T-helper 1 cell treated with Interleukin-12 subunit alpha and Interleukin-12 subunit beta and Interleukin-4 antibody, amounts not matched to agents 30 ng/mL and 1 ng/mL, for 36 hours (primary cell): ENCODE measurements around the gene ARHGAP22. TPM values are rescaled to one million over a fixed set of nuclear protein-coding genes. Genes with fewer than 3 reads are reported as not detected.

Source experiments
- intact Hi-C: fragments of 100-400 bp; cut with micrococcal nuclease; formaldehyde crosslinking; loops from one replicate; pipeline ENCODE4 v1.15.1; 2024
- total RNA-seq: library from RNA; stranded (reverse); gene quantifications from 2 replicates; pipeline ENCODE4 v1.2.3, GENCODE V29; 2022

Gene ARHGAP22
- total RNA-seq, 1 donor from 2014 or later: not detected

DNA sequence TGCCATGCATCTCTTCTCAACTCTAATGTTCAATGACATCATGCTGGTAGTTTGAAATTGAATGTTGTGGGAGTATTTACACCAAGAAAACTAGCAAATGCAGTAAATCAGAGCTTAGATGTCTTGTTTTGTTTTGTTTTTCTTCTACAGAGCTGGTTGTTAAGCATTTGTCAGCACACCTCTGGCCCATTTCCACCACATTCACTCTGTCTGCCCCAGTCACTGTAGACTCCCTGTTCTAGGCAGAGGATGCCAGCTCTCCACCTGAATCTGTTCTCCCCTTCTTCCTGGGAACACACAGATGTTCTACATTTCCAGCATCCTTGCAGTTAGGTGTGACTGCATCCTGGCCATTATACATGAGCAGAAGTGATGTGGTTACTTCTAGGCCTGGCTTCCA, 4.1 kb upstream of the ARHGAP22 start:
- intact Hi-C loops: loop anchor here (1.0 kb wide), 3 partner anchors 25 to 246 kb away; no protein-coding TSS in a partner anchor

- intact Hi-C loops: loop anchor here (1.0 kb wide), 3 partner anchors 26 to 245 kb away; no protein-coding TSS in a partner anchor
Observed at GRCh38 chr10:48608279-48608681, 3.4 kb upstream of the ARHGAP22 start.

- intact Hi-C loops: loop anchor here (1.0 kb wide), 3 partner anchors 27 to 244 kb away; no protein-coding TSS in a partner anchor
Observed at GRCh38 chr10:48607356-48608278, 2.7 kb upstream of the ARHGAP22 start.

DNA sequence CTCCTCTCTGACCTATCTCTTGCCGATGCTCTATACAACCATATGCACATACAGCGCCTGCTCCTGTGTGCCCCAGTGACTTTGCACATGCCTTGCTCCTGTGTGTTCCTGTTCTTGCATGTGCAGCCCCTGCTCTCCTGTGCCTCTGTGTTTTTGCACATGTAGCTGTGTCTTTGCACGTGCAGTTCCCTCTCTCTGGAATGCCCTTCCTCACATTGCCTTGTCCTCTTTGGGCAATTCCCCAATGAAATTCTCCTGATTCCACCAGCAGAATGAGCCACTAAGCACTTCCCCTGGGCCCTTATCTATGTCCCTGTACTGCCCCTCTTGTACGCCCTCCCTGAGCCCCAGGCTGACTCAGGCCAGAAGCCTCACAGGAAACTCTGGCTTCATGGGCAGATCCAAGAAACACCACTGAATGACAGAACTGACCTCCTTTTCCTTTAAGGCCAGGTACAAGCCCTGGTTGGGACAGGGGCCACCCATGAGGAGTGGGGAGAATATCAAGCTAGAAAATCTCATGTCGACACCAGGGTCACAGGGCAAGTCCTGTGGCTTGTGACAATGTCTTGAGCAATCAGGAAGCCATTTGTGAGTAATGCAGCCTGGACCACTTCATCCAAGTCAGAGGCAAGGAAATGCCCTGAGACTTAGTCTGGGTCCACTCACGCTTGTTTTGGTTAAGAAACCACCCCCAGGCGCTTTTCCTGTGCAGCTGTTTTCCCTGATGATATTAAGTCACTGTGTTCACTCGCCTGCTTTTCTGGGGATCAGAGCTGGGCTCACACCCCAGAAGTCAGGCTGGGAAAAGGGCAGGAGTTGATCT, 1.9 kb upstream of the ARHGAP22 start:
- intact Hi-C loops: no loop called here

DNA sequence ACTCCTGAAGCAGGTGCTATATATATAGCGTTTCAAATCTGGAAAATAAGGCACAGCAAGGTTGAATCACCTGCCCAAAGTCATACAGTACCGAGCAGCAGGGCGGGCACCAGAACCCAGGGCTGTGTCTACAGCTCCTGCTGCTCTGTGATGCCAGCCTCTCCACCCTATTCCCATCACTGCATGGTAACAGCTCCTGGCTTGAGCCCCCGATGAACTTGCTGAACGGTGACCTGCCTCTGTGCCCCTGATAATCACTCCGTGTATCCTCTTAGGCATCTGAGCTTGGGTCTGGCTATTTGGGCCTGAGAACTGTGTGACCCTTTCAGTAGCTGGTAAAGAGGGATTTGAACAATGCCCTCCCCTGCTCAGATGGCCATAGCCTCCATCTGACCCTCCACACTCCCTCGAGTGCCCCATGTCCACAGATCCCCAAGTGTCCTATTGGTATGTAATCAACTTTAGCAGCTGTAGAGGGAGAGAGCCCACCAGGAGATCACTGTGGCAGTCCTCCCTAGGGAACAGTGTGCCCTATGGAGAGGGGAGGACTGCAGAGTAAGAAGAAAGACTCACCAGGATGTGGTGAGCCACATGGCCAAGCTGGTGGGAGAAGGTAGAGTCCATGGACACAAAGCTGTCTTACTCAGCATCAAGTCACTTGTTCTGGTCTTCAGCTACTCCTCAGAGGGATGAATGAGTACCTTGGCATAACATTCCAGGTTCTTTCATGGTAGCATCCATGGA, 1.1 kb upstream of the ARHGAP22 start:
- intact Hi-C loops: no loop called here

GRCh38 chr10:48604039-48604990, 558 bp downstream of the ARHGAP22 start:
- intact Hi-C loops: no loop called here

- intact Hi-C loops: no loop called here
Observed at GRCh38 chr10:48603421-48604038, 1.3 kb downstream of the ARHGAP22 start.

- intact Hi-C loops: no loop called here
Observed at GRCh38 chr10:48602401-48603135, 2.3 kb downstream of the ARHGAP22 start.

DNA sequence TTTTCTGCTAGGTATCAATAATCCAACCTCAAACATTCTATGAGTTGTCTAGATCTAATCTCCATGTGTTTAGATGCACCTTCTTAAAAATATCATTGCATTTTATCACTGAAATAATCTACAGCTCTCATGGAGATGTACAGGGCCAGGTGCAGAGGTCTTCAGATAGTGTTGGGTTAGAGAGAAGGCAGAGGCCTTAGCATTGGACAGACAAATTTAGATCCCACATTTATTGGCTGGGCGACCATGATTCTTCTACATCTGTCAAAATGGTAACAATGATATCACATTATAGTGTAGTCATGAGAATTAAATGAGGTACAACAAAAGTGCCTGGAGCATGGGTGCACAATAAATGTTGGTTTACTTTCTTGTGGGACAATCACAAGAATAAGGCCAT, 3.1 kb downstream of the ARHGAP22 start:
- intact Hi-C loops: no loop called here

DNA sequence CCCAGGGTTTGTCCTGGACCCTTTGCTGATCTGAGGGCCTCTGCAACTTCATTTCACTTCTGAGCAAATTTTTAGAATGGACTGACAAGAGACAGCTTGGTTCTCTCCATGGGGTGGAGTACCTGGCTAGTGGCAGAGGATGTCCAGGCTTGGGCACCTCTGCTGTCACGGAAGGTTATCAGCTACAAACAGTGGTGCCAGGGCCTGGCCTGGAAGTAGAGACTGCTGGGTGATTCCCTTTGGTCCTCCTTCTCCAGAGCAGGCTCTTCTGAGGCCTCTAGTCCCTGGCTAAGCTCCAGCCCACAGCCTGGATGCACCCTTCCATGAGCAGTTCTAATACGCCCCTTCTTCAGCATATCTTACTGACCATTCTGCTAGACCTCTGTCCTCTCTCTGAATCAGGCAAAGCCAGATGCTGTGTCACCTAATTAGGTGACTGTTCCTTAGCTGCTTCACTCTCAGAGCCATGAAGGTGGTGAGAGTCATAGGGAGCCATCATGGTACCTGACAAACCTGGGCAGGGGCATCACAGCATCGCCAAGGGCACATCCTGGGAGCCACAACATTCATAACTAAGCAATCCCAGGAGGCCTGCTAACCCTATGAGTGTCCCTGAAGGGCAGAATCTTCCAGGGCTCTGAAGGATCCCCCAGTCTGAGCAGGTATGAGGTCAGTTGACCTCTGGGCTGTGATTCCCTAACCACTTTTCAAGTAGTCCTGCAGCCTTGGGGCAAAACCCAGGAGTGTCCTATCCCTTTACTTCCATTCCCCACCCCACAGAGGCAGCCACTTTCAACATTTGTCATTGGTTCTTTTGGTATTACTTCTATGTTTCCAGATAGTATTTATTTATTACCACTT, 4.0 kb downstream of the ARHGAP22 start:
- intact Hi-C loops: no loop called here

DNA sequence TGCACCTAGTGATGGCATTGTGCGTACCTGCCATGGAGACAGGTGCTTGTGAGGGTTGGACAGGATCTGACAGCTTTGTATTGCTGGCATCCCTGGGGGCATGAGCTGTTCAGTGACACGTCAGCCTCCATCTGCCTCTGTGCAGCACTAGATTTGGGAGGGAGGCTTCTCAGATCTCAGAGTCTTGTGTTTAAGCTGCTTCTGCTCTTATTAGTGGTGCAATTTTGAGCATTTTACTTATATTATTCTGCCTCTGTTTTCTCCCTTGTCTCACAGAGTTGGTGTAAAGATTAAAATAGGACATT, 5.1 kb downstream of the ARHGAP22 start:
- intact Hi-C loops: no loop called here

DNA sequence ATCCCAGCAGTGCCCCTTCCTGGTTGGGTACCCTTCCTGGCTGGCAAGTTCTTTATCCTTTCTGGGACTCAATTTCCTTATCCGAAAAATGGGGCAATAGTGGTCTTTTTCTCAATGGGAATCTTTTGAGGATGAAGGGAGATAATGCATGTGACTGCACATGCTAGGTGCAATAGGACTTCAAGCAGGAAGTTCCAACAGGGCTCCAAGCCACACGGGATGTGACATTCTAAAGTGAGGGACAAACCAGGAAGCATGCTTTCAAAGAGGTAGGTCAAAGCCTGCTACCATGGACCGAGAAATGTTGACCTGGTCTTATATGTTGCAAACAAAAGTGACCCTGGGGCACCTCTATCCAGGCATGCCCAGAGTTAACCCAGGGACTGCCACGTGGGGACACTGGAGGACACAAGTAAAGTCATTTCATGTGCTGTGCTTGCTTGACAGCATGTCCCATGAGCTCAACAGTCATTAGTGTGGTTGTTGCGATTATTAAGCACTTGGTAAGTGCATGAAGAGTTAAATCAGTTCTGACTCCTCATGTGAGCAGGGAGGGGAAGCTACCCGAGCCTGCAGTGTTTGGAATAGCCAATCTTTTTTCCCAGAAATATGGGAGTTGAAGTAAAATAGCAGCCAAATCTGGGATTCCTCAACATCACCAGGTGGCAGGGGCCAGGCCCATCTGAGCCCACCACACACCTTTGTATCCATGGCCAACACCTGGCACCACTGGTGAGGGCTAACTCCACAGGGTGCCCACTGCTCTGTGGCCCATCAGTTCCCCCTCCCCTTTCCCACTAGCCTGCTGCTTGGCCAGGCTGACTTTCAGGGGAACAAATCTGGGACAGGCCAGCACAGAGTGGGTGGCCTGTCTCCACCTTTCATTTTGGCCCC, 5.7 kb downstream of the ARHGAP22 start:
- intact Hi-C loops: no loop called here

GRCh38 chr10:48598243-48598935, 6.5 kb downstream of the ARHGAP22 start:
- intact Hi-C loops: no loop called here

GRCh38 chr10:48595539-48595932, 9.3 kb downstream of the ARHGAP22 start:
- intact Hi-C loops: no loop called here

- intact Hi-C loops: no loop called here
Observed at GRCh38 chr10:48594803-48595538, 9.9 kb downstream of the ARHGAP22 start.

DNA sequence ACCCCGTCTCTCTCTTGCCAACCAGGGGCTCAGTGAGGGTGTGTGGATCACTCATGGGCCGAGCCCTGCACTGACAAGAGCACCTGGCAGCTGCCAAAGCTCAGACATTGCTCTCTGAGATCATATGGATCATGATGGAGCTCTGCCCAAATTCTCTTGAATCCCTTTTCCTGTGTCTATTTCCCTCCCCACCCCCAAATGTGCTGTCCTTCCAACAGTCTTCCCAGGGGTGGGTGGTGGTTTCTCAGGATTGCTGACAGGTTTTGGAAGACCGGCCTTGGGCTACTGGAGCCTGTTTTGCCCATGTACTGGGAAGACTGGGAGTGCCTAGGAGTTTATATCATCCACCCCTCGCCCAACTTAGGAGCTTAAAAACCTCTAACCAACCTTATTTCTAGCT, 10.5 kb downstream of the ARHGAP22 start:
- intact Hi-C loops: no loop called here
